GM15510 (cell line): ENCODE data around the gene SLAIN1.

Experiments
- POLR2A ChIP-seq: IDR thresholded peaks from 3 replicates; pipeline ENCODE4 v1.6.1; 2011; ENCODE audit warnings: borderline replicate concordance; ENCODE audit not compliant: insufficient read length; ENCODE audit errors: extremely low read depth

Gene SLAIN1

DNA sequence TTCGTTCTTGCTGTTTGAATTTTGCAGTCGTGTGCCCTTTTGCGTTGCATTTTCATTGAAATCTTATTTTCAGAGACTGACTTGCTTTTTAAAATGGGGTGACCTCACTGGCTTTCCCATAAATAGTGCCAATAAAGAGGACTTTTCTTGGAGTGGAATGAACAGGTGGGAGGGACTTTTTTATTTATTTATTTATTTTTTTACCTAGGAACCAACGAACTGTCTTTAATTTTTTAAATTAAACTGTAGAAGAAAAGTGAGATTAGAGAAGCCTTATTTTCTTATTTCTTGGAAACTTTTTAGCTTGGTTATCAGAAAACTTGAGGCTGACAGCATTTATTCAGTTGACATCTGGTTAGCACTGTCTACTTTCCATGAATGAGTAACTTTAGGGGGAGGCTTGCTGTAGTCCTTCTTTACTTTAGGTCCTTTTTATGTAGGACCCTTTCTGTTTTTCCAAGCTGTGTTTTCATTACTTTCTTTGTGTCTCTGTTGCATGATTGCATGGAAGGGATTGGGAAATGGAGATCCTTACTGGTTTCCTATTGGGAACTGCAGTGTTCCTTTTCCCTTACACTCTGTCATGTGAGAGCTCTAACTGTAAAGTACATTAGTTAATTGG is 1.7 kb downstream of the SLAIN1 start:
- TF ChIP-seq POLR2A: no peak

DNA sequence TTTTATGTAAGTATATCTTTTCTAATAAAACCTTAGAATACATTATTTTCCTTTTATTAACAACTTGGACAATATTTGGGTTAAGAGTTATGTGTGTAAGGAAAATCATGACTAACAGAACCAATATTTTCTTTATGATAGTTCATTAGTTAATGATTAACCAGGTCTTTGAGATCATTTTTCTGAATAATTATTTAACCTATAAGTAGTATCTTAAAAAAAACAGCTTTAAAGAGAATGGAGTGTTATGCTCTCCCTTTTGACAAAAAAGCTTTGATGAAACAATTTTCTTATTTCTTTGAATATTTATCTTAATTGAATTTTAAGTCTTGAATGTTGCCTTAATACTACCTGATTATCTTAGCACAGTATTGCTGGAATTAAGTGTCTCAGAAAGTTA is 3.8 kb downstream of the SLAIN1 start:
- no peak for TF ChIP-seq POLR2A

DNA sequence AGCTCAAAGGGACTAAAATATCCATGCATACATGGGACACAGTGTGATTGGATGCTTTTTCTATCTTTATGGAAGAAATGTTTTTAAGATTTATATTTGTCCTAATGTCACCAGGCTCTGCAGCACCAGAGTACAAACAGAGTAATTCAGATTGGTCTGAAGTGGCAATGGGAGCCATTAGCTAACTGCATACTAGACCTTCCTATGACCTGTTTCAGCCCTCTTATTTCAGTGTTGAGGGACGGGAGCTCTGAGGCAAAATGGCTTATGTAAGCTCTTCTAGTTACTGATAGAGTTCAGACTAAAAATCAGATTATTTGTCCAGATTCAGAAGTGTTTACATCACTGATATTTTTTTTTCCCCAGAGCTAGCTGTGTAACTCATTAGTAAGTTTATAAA is 4.9 kb downstream of the SLAIN1 start:
- TF ChIP-seq POLR2A: no peak

DNA sequence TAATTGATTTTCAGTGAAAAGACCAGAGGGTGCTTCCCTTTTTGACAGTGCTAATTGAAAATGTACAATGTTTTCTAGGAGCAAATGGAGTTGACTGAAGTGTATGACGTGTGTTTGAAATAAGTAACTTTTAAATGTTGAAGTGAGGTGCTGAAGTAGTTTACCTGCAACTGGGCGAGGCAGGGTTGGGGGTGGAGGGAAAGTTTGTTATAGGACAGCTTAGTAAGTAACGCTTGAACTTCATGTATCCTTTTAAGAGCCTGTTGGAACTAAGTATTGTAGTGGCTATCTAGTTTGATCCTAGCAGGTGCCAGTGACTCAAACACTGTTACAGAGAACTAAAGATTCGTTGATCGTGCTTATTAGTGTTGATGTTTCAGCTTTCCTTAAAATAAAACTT is 5.9 kb downstream of the SLAIN1 start:
- TF ChIP-seq POLR2A: no peak

DNA sequence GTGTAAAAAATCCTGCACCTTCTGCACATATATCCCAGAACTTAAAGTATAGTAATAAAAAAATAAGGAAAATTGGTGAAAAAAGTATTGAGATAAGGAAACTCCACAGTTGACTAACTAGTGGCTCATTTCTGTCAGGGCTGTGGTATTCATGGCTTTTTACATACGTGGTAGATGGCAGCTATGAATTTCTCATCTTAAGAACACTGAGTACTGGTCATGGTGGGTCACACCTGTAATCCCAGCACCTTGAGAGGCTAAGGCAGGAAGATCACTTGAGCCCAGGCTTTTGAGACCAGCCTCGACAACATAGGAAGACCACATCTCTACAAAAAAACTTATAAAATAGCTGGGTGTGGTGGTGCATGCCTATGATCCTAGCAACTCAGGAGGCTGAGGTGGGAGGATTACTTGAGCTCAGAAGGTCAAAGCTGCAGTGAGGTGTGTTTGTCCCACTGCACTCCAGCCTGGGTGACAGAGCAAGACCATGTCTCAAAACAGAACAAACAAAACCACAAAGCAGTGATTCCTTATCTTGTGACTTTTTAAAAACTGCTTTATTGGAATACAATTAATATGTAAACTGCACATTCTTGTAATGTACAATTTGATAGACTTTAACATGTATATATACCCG is 16.8 kb downstream of the SLAIN1 start:
- TF ChIP-seq POLR2A: no peak

DNA sequence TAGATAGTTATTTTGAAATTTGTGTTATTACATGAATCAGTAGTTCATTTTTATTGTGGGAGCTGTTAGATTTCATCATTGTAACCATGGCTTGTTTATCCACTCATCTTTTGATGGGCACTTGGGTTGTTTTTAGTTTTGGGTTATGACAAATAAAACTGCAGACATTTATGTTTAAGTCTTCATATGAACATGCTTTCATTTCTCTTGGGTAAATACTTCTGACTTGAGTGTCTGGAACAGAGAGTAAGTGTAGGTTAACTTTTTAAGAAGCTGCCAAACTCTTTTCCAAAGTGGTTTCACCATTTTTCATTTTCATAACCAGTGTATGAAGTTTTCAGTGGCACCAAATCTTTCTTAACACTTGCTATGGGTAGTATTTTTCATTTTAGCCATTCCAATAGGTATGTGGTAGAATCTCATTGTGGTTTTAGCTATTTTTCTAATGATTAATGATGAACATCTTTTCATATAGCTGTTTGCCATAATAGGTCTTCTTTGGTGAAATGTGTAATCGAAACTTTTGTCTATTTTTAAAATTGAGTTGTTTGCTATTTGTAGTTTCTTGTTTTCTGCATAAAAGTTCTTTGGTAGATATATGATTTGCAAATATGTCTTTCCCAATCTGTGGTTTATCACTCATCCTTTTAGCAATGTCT is 17.9 kb downstream of the SLAIN1 start:
- TF ChIP-seq POLR2A: no peak

DNA sequence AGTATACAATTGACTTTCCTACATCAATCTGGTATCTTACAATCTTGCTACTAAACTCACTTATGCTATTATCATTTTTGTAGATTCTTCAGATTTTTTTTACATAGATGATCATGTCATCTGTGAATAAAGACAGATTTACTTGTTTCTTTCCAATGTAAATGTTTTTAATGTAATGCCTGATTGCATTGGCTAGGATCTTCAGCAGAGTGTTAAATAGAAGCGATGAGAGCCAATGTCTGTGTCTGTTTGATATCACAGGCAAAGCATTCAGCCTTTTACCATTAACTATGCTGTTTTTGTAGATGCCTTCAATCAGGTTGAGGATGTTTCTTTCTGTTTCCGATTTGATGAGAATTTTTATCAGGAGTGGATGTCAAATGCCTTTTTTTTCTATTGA is 19.2 kb downstream of the SLAIN1 start:
- no peak for TF ChIP-seq POLR2A

DNA sequence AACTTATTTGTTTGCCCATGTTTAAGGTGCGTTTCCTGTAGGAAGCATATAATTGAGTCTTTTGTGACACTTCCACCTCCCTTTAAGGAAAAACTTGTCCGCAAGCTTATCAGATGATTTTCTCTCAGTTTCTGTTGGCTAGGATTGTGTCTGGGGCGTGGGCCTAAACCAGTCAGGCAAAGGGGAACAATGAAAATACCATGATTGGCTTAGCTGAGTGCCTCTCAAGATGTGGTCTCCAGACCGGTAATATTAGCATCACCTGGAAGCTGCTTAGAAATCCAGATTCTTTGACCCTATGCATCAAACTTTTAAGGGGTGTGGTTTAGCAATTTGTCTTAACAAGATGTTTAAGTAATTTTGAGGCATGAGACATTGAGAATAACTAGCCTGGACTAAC is 20.0 kb downstream of the SLAIN1 start:
- TF ChIP-seq POLR2A: no peak

DNA sequence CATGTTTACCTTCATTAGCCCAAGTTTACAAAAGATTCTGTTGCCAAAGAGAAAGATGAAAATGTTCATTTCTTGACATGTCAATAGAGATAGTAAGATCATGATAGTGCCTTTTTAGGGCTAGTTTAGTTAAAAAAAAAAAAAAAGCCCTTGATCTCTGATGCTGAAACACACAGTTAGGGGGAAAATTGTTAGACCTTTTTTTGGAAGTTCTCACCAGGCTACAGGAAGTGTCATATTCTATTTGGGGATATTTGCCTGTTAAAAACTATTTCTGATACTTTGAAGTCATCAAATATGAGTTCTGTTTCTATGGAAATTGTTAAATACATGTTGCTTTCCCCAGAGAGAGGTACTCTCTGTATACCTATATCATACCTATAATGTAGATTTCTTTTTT is 21.6 kb downstream of the SLAIN1 start:
- TF ChIP-seq POLR2A: no peak

DNA sequence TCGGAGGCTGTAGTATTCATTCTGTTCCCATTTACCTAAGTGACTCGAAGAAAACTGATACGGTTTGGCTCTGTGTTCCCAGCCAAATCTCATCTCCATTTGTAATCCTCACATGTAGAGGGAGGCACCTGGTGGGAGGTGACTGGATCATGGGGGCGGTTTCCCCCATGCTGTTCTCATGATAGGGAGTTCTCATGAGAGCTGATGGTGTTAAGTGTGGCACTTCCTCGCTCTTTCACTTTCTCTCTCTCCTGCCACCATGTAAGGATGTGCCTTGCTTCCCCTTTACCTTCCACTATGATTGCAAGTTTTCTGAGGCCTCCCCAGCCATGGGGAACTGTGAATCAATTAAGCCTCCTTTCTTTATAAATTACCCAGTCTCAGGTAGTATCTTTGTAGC is 23.5 kb downstream of the SLAIN1 start:
- no peak for TF ChIP-seq POLR2A

DNA sequence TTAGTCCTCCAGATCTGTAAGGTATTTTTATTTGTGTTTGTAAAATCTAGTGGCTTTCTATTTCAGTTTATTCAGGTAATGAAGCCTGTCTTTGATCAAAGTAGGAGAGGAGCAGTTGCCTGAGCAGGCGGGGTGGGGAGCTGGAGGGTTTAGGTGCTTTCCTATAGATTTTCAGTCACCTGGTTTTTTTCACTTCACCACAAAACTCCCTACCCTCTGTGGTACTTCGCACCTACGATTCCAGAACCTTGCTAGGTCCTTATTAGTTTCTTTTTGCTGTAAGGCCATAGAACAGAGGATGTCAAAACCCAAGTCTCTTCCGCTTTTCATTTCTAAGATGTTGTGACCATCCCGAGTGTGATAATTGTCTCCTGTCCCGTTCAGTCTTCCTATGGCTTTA is 26.6 kb downstream of the SLAIN1 start:
- TF ChIP-seq POLR2A: no peak

DNA sequence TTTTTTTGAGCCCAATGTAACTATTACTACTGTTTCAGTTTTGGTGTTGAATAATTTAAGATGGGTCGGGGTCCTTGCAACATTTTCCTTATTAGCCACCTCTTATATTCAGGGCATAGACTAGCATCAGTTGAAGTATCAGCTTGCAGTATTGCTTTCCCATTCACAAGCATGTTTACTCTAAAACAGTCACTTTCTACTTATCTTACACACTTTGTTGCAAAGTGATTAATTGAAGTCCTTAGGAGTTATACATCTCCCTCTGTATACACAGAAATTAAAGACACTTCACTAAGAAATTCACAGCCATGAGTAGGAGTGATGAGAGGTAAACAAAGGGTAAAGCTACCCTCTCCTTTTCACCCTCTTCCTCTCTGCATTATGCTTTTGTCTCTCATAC is 27.6 kb downstream of the SLAIN1 start:
- TF ChIP-seq POLR2A: no peak

DNA sequence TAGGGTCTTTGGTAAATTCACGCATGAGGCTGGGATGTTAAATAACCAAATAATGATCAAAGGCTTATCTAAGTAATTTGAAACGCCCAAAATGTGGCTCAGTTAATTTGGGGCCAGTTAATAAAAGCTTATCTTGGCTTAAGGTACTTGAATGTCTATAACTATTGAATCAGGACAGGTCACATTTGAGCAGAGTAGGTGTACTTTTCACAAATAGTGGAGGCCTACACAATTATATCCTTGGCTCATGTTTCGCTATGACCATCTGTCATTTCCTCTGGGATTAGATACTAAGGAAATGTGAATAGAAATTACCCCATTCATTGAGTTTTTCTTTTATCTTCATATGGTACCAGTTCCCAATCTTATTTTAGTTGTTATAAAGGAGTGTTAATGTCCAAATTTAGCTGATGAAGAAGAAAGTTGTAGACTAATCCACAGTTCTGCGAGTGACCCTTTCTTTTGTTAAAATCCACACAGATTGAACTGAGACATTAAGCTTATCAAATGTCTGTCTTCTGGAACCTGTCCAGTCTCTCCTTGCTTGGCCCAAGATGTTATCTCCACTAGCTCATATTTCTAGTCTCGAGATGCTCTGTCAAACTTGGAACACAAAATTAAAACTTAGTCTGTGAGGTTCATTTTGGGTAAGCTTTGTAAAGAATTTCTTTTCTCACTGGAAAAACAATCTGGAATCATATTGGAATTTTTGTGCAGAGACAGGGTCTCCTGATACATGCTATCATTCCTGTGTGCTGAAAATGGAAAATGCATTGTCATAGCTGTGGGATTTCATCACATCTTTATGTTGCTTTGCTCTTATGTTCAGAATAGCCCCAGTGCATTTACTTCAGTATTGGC is 31.0 kb downstream of the SLAIN1 start:
- no peak for TF ChIP-seq POLR2A

DNA sequence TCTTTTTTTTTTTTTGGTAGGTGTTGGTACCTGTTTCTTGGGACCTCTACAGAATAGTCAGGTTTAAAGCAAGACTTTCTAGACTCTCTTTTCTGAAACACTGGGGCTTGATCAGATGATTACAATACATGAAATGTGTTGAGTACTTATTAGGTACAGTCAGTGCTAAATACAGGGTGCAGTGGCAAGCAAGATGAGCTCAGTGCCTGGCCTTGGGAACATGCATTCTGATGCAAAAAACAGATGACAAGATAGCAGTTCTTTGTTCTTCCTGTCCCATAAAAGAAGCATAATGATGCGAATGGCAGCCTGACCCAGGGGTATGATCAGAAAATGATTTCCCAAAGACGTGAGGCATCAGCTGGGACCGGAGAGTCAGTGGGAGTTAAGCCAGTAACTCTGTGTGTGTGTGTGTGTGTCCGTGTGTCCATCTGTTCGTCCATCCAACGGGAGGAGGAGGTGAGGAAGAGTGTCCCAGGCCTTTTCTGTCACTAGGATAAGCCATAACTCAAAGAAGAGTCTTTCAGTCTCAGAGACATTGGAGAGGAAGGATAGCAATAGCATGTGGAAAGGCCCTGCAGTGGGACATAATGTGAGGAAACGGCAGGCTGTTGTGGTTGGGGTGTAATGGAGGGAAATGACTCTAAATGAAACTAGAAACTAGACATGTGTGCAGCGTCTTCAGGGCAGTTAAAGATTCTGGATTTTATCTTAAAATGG is 32.2 kb downstream of the SLAIN1 start:
- TF ChIP-seq POLR2A: no peak

DNA sequence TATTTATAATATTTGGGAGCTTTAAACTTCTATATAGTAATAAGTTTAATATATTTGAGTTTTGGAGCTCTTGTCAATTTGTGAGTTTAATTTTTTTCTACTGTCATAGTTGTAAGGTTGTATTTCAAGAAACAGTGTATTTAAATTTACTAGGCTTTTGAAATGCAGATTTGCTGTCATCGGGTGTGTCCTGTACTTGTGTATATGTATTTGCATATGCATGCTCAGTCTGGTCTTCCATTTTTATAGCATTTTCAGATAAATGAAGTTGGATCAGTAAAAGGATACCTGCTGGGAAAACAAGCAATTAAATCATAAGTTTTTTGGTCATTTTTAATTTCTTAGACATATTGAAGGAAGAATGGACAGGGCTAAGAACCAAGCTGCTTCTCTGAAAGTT is 33.1 kb downstream of the SLAIN1 start:
- no peak for TF ChIP-seq POLR2A
